GM12878 (cell line): ENCODE data around the gene CASTOR1. TPM values are rescaled to one million over a fixed set of nuclear protein-coding genes. Genes with fewer than 3 reads are reported as not detected.

ENCODE experiments used
- ATAC-seq: fragments of 200-7000 bp; cut with Tn5 transposase; 3 replicates; pipeline ENCODE4 v1.9.1; 2020; ENCODE audit warnings: mild to moderate bottlenecking, moderate library complexity
- BruUV-seq: library from RNA; stranded (reverse); fragments of 400-500 nt; replicated peaks from 2 replicates; lab custom pipeline; 2021; lab: Mats Ljungman, UMichigan
- CTCF ChIA-PET: fragments of 300-600 bp; sonication (Branson Sonifier 250); formaldehyde crosslinking; extraction: SDS; loops from one replicate; lab custom pipeline; 2021; ENCODE audit warnings: inconsistent platforms; lab: Yijun Ruan, JAX
- POLR2A ChIA-PET: fragments of 350-600 bp; formaldehyde crosslinking; extraction: SDS; loops from one replicate; lab custom pipeline; 2021; ENCODE audit warnings: inconsistent platforms; lab: Charles Lee
- RAD21 ChIA-PET: fragments of 300-600 bp; sonication (Branson Sonifier 250); formaldehyde crosslinking; loops from one replicate; lab custom pipeline; 2023; ENCODE audit warnings: antibody characterized with exemption; ENCODE audit not compliant: unreplicated experiment; lab: Charles Lee
- SMC1A ChIA-PET: fragments of 300-600 bp; sonication (Branson Sonifier 250); formaldehyde crosslinking; loops from one replicate; lab custom pipeline; 2023; ENCODE audit not compliant: unreplicated experiment, uncharacterized antibody; lab: Charles Lee
- DNase-seq: peaks from one replicate; pipeline ENCODE4 v3.0.0-alpha.2; 2011; ENCODE audit warnings: low read depth, low spot score
- FAIRE-seq: peaks from 3 replicates; lab custom pipeline; 2011; peaks lifted over from hg19 to GRCh38; lab: Jason Lieb, UNC
- H2AFZ ChIP-seq: 2 replicates; pipeline ENCODE4 v1.6.0; 2011; ENCODE audit warnings: low read depth, low read length, control low read depth; ENCODE audit not compliant: control insufficient read depth
- H3K27ac ChIP-seq: 2 replicates; pipeline ENCODE4 v1.5.1; 2011; ENCODE audit warnings: control low read depth; ENCODE audit not compliant: control insufficient read depth, insufficient read depth
- H3K27me3 ChIP-seq, 2 experiments: replicated peaks in 1 of 2; 2 replicates each; pipeline versions ENCODE4 v1.6.0 to v1.6.1; 2011; ENCODE audit warnings: low read length in 1 of 2; ENCODE audit not compliant: control insufficient read depth in 2 of 2, insufficient read depth in 2 of 2
- H3K36me3 ChIP-seq, 2 experiments: 2 replicates each; pipeline ENCODE4 v1.5.1; 2011; ENCODE audit warnings: low read length in 1 of 2; ENCODE audit not compliant: control insufficient read depth in 2 of 2, insufficient read depth in 2 of 2
- H3K4me1 ChIP-seq: 2 replicates; pipeline ENCODE4 v1.6.1; 2011; ENCODE audit warnings: mild to moderate bottlenecking, low read length, moderate library complexity, mixed read lengths; ENCODE audit not compliant: control insufficient read depth, insufficient read depth
- H3K4me2 ChIP-seq: 2 replicates; pipeline ENCODE4 v1.6.0; 2011; ENCODE audit warnings: control low read depth; ENCODE audit not compliant: control insufficient read depth, insufficient read depth
- H3K4me3 ChIP-seq: fragments of 200-600 bp; sonication (generic); 2 replicates; pipeline ENCODE4 v1.5.1; 2016
- H3K79me2 ChIP-seq: 2 replicates; pipeline ENCODE4 v1.6.0; 2011; ENCODE audit warnings: low read length; ENCODE audit not compliant: control insufficient read depth, insufficient read depth
- H3K9ac ChIP-seq: 2 replicates; pipeline ENCODE4 v1.8.0; 2011; ENCODE audit warnings: low read length, control low read depth, mixed read lengths; ENCODE audit not compliant: control insufficient read depth, insufficient read depth
- H3K9me3 ChIP-seq: replicated peaks from 3 replicates; pipeline ENCODE4 v1.5.1; 2011; ENCODE audit warnings: mild to moderate bottlenecking, low read length; ENCODE audit not compliant: control insufficient read depth, insufficient read depth
- H4K20me1 ChIP-seq: 2 replicates; pipeline ENCODE4 v1.6.0; 2011; ENCODE audit not compliant: control insufficient read depth, insufficient read depth
- SPI1 ChIP-seq: IDR thresholded peaks from 2 replicates; pipeline ENCODE4 v1.6.1; 2011; ENCODE audit warnings: low read depth, mild to moderate bottlenecking, low read length, moderate library complexity, borderline replicate concordance; ENCODE audit not compliant: insufficient read depth
- ZBTB40 ChIP-seq: fragments of 450-650 bp; IDR thresholded peaks from 2 replicates; pipeline ENCODE4 v1.6.1; 2016; ENCODE audit warnings: mild to moderate bottlenecking, moderate library complexity, borderline replicate concordance
- WGBS: methylation state at CpG from one replicate; pipeline ENCODE4 v1.1.6; 2016; ENCODE audit warnings: low lambda C conversion rate; ENCODE audit not compliant: insufficient replicate concordance, insufficient coverage; ENCODE audit errors: missing lambda C conversion rate; 5-methylcytosine and 5-hydroxymethylcytosine counted together
- in situ Hi-C: fragments of 300-500 bp; cut with MboI; formaldehyde crosslinking; loops from 9 replicates; pipeline ENCODE4 v1.14.3; 2018; ENCODE audit warnings: mixed read lengths
- intact Hi-C: fragments of 100-400 bp; cut with micrococcal nuclease; formaldehyde crosslinking; loops from one replicate; pipeline ENCODE4 v1.14.2; 2022; ENCODE audit not compliant: unreplicated experiment
- polyA plus RNA-seq, 11 experiments: library from polyadenylated mRNA; depleted of rRNA in 4 of 11; unstranded in 6 of 11; stranded (reverse) in 5 of 11; fragments of >200 nt; fragmentation: Nextera tagmentation in 4 of 11; fragmentation: Illumina TruSeq in 1 of 11; extraction: Ambion mirVana in 4 of 11; extraction: Trizol in 1 of 11; gene quantifications; 1 replicate in 1 of 11; 2 replicates in 10 of 11; pipeline versions ENCODE4 v1.2.1 to v1.2.3, GENCODE V29; 2011 to 2016; ENCODE audit warnings: inconsistent platforms in 2 of 11, missing spikeins in 2 of 11, low read depth in 1 of 11
- total RNA-seq, 4 experiments: library from RNA; depleted of rRNA in 3 of 4; stranded (reverse); fragments of >200 nt in 3 of 4; fragmentation: Illumina TruSeq in 1 of 4; extraction: Trizol in 1 of 4; gene quantifications; 2 replicates each; pipeline versions ENCODE4 v1.2.1 to v1.2.3, GENCODE V29; 2013 to 2021

The CASTOR1 gene
- total and polyA plus RNA-seq, 10 of the 15 experiments (the other 5 are each of a cell fraction or from before 2014, with no cell fraction given), result 0.31 to 9.1 (median 3.3) TPM

DNA sequence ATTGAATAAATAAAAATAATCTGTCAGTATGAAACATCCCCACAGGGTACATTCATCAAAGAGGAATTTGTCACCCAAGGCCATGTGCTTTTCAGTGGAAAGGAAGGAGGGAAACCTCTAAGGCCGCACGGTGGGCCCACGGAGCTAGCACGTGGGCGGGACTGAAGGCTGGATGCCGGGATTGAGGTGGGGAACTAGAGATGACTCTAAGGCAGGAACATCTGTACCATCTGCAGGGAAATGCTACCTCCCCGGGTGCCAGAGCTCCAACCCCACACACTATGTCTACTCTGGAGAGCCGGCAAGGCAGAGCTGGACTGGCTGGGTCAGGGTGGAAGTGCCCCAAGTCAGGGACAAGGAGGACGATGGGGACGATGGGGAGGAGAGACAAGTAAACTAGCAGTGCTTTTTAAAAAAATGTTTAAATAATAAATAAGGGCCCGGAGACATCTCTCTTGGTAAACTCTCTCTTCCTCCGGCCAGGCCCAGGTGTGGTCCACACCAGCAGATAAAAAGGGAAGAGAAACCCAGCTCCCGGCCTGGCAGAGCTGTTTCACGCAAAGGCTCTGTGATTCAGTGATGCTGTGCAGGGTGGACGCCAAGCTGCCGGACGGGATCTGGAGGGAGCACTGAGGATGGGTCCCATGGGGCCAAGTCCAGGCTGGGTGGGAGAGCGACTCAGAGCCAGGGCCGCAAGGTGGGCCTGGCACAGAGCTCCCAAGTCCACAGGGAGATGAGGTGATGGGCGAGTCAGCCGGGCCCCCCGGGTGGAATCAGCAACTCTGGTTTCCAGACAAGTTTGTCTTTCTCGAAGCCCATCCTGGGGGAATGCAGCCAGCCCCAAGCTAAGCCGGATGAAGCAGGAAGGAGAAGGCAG, 48.5 kb downstream of the CASTOR1 start:
- POLR2A ChIA-PET, result no interaction called here
- no peak overlapping the region for H3K4me2 ChIP-seq

More for the DNA sequence above, 48.5 kb downstream of the CASTOR1 start:
- H3K27me3 ChIP-seq, result peaks cover 2 to 3% of the 10 kb centered on the region in 2 experiments; a peak in 2 of 4 replicates
- no peak overlapping the region for H3K9ac ChIP-seq
- no peak overlapping the region for H3K27ac ChIP-seq
- 49% methylated on average over 20 of the region's 24 CpGs for WGBS
- H4K20me1 ChIP-seq, result no peaks in the 10 kb centered on the region
- ChIA-PET CTCF (interaction anchor here (1.1 kb wide), 1 partner anchor 22 kb away, joined by 3 read pairs; no protein-coding TSS in a partner anchor), SMC1A (no interaction called here), RAD21 (interaction anchor here (0.8 kb wide), 1 partner anchor 133 kb away, joined by 3 read pairs; no protein-coding TSS in a partner anchor)
- in situ Hi-C loops (no loop called here), intact Hi-C loops (no loop called here)
- DNase-seq, result no peak
- H3K4me1 ChIP-seq, result no peaks in the 10 kb centered on the region
- no peak for TF ChIP-seq ZBTB40
- TF ChIP-seq SPI1, result peak; percentile 77; the same call in 1 of the 2 replicates
- ATAC-seq, result peak; percentile 83
- H3K4me3 ChIP-seq, result no peak overlapping the region
- no peaks in the 10 kb centered on the region for H3K36me3 ChIP-seq
- H2AFZ ChIP-seq, result no peak overlapping the region
- no peak for FAIRE-seq
- no peaks in the 10 kb centered on the region for H3K79me2 ChIP-seq
- H3K9me3 ChIP-seq, result no peaks in the 10 kb centered on the region
- no TSS peak for BruUV-seq
